Globus pallidus (tissue), 1 donor: ENCODE measurements around the gene AP2A2.

Source experiments
- DNase-seq: peaks from one replicate; pipeline ENCODE4 v3.0.0-alpha.2; 2015; ENCODE audit warnings: low spot score

Gene AP2A2

DNA sequence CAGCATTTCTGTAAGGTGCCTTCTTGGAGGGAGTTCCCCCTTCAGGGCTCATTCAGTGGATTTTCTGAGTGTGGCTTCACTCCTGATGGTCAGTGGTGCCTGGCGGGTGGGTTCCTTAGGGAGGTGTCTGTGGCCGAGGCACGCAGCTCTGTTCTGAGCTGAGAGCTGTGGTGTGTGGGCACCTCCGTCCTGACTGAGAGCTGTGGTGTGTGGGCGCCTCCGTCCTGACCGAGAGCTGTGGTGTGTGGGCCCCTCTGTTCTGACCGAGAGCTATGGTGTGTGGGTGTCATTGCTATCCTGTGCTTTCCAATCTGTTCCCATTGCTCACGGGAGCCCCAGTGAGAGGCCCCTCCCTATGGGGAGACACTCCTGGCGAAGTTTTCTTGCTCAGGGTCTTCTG lies 71.0 kb downstream of the AP2A2 start:
- no peak for DNase-seq

DNA sequence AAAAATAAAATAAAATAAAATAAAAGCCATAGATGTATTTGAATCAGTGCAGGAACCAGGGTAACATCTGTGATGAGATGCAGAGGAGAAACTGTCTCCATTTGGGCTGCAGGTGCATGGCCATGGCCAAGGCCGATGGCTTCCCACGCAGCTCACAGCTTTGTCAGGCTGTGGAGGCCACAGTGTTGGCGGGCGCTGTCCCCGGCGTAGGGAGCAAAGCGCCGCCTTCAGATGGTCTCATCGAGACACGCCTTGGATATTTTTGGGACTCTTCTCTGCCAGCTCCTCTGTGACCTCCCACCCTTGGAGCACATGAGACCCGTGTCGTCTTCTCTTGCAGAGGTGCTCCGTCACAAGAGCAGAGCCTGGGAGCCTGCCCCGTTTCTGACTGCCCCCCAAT lies 72.2 kb downstream of the AP2A2 start:
- DNase-seq = no peak

DNA sequence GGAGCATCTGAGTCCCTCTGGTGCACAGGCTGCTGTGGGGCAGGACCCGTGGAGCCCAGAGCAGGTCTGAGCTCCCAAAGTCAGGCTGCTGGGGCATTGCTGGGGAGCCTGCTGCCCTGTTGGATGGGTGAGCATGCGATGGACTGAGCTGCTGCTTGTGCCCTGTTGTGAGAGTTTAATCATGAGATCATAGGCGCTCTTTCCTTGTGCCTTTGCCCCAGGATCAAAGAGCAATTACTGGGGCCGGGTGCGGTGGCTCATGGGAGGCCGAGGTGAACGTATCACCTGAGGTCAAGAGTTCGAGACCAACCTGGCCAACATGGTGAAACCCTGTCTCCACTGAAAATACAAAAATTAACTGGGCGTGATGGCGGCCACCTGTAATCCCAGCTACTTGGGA lies 73.3 kb downstream of the AP2A2 start:
- DNase-seq = no peak

- DNase-seq = no peak
Observed at GRCh38 chr11:1000357-1001278, 74.9 kb downstream of the AP2A2 start.

GRCh38 chr11:1001617-1002405 lies 76.1 kb downstream of the AP2A2 start:
- no peak for DNase-seq

GRCh38 chr11:1002406-1002984 lies 76.8 kb downstream of the AP2A2 start:
- DNase-seq = no peak

- DNase-seq = no peak
Observed at GRCh38 chr11:1003159-1003558, 77.5 kb downstream of the AP2A2 start.

- DNase-seq = no peak
Observed at GRCh38 chr11:1005928-1006327, 80.3 kb downstream of the AP2A2 start.

DNA sequence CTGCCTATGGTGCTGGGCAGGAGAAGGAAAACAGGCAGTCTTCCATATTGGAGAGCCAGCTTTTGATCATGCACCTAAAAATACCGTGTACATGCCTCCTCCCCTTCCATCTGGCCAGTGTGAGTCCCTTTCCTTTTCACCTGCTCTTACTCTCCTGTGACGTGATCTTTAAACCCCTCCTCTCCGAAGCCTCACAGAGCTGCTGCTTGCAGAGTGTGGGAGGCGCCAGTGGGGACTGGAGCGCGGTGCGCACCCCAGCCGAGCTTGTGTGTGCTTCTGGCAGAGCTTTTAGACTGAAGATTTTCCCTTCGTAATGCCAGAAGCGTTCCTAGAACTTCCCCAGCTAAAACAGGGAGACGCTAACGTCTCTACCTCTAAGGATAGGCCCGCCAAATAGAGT lies 81.1 kb downstream of the AP2A2 start:
- DNase-seq = no peak

DNA sequence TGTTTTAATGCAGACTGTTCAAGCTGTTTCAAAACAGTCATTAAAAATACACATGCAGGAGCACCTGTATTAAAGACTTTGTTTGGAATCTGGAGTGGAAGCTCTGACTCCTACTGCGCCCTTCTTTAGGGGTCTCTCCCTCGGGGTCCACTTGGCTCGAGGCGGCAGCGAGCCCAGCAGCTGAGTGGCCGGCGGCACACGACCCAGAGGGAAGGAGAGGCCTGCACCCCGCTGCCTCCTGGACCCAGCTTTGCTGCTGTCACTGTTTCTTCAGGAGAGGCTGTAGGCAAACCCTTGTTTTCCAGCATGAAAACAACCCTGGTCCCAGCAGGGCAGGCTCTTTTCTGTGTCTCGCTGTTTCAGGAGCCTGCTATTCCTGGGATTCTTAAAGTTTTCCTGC lies 81.6 kb downstream of the AP2A2 start:
- DNase-seq = no peak

GRCh38 chr11:1008001-1008802 lies 82.5 kb downstream of the AP2A2 start:
- no peak for DNase-seq

GRCh38 chr11:1008803-1009145 lies 83.1 kb downstream of the AP2A2 start:
- DNase-seq = no peak

- no peak for DNase-seq
Observed at GRCh38 chr11:1009371-1009770, 83.7 kb downstream of the AP2A2 start.

GRCh38 chr11:1009991-1010390 lies 84.3 kb downstream of the AP2A2 start:
- no peak for DNase-seq

- no peak for DNase-seq
Observed at GRCh38 chr11:1010551-1011319, 85.1 kb downstream of the AP2A2 start.

DNA sequence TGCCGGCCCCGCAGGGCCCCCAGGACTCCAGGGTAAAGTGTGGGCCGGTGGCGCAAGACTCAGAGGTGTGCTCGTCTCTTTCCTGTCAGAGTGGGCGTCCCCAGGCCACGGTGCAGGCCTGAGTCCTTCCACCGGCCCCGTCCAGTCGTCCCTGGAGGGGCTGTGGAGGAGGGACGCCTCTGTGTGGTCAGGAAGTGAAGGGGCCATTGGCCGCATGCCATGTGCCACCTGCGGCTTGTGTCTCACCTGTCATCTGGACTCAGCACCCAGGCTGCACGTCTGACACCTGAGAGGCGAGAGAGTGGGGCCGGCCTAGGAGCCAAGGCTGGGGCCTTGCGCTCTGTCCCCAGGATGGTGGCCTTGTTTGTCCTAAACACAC lies 85.6 kb downstream of the AP2A2 start:
- no peak for DNase-seq

DNA sequence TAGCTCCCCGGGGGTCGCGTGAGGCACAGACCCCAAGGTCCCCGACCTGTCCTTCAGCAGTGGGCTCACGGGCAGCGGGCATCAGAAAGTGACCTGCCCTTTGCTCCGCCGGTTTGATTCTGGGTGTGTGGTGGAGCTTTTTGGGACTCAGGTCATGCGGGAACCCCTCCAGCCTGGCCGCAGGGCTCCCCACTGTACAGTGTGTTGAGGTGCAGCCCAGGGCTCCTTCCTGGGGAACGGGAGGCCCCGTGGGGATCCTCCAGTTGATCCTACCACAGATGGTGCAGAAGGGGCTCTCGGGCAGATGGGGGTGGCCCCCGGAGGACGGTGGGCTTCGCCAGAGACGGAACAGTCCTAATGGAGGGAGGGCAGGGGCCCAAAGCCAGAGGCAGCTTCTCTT lies 86.6 kb downstream of the AP2A2 start:
- DNase-seq = no peak

DNA sequence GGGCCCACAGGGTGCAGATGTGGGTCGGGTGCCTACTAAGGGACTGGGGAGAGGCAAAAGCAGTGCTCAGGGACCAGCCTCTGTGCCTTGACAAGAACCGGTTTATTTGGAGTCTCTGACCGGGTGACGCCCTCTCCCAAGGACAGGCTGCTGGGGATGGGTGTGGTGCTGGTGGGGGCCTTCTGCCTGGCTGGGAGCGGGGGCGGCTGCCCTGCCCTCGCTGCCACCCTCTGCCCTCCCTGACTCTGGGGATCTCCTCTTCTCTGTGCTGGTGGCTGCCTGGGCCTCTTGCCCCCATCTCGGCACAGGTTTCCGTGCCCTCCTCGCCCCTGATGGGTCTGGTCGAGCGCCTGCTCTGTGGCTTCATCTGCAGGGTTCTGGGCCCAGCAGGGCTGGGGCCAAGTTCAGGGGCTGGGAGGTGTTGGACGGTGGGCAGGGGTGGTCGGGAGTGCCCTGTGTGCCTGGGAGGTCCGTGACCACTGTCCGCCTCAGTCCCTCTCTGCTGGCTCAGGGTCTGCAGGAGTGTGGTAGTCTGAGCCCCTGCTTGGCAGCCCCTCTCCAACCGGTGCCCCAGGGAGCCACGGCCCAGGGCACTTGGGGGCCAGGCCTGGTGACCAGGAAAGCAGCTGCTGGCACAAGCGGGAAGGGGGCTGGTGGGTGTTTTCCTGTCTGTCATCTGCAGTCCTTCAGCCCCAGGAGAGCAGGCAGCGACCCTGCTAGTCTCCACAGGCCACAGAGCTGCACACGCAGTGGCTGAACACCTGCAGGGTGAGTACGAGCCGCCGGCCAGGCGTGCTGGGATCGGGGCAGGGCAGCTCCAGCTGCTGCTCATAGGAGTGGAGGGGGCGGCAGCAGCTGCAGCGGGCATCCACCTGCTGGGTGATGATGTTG lies 87.3 kb downstream of the AP2A2 start:
- no peak for DNase-seq

DNA sequence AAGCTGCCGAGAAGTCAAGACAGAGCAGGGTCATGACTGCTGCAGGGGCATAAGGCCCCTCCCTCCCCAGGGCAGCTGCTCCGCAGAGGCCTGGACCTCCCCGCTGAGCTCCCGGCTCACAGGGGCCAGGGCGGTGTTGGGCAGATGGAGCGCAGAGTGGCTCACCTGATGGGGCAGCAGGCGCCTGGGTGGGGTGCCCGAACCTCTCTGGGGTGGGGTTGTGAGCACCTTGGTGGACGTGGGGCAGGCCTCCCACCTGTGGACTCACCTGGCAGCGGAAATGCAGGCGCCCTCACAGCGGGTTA lies 87.9 kb downstream of the AP2A2 start:
- DNase-seq = no peak

GRCh38 chr11:1014276-1014675 lies 88.6 kb downstream of the AP2A2 start:
- DNase-seq = no peak

GRCh38 chr11:1015064-1015463 lies 89.4 kb downstream of the AP2A2 start:
- DNase-seq = no peak
